Pancreas (tissue), 10 donors: ENCODE results near the gene SHQ1. TPM values are rescaled to one million over a fixed set of nuclear protein-coding genes. Genes with fewer than 3 reads are reported as not detected.

Experiments
- ATAC-seq, 4 donors: fragments of 200-7000 bp; cut with Tn5 transposase; one replicate each; pipeline versions ENCODE4 v1.8.0 to v1.9.1; 2020; ENCODE audit warnings: mild to moderate bottlenecking in 4 of 4, moderate library complexity in 4 of 4
- DNase-seq, 6 donors: peaks; one replicate each; pipeline ENCODE4 v3.0.0-alpha.2; 2020
- FAIRE-seq: peaks from 2 replicates; lab custom pipeline; 2012; peaks lifted over from hg19 to GRCh38; lab: Jason Lieb, UNC
- H3K27ac ChIP-seq, 4 donors: fragments of 200-600 bp; sonication (generic); 1 replicate in 3 of 4; 2 replicates in 1 of 4; pipeline versions ENCODE4 v1.5.0 to v1.8.0; 2020
- H3K27me3 ChIP-seq, 4 donors: fragments of 200-600 bp; one replicate each; pipeline ENCODE4 v1.8.0; 2021
- H3K36me3 ChIP-seq, 3 donors: fragments of 200-600 bp; sonication (generic) in 1 of 3; one replicate each; pipeline versions ENCODE4 v1.5.0 to v1.8.0; 2020 to 2021
- H3K4me1 ChIP-seq, 3 donors: fragments of 200-600 bp; one replicate each; pipeline ENCODE4 v1.8.0; 2021
- H3K4me3 ChIP-seq, 4 donors: fragments of 200-600 bp; sonication (generic) in 2 of 4; one replicate each; pipeline versions ENCODE4 v1.5.0 to v1.8.0; 2020 to 2021
- H3K9me3 ChIP-seq, 4 donors: fragments of 200-600 bp; one replicate each; pipeline ENCODE4 v1.8.0; 2021
- WGBS, 2 donors: extraction: QIAGEN DNeasy Blood & Tissue Kit; methylation state at CpG; one replicate each; pipeline ENCODE4 v1.1.7; 2013; 5-methylcytosine and 5-hydroxymethylcytosine counted together
- intact Hi-C, 3 donors: fragments of 100-400 bp; cut with DNase I; formaldehyde crosslinking; loops; one replicate each; pipeline versions ENCODE4 v1.11.1 to v1.14.2; 2022
- polyA plus RNA-seq, 2 donors: library from polyadenylated mRNA; stranded (reverse); fragments of 200-250 nt; gene quantifications; one replicate each; pipeline ENCODE4 v1.2.3, GENCODE V29; 2013
- total RNA-seq, 6 donors: library from RNA; stranded (reverse); fragmentation: NEBNext Ultra II Directional in 4 of 6; extraction: Animal tissue kit (Norgen Biotek cat#: 25700) in 4 of 6; gene quantifications; one replicate each; pipeline versions ENCODE4 v1.2.1 to v1.2.4, GENCODE V29; 2021 to 2023
- TF ChIP-seq, protein P1 (sequence below), 4 donors: fragments of 200-600 bp; sonication (generic) in 3 of 4; IDR thresholded peaks; one replicate each; pipeline versions ENCODE4 v1.5.0 to v1.8.0; 2021; ENCODE audit warnings: antibody characterized with exemption in 4 of 4
- donor health status: healthy with polysubstance abuse.
- donor health status: DM: no; HTN: no; CAD: no; lungs with moderate emphysema.
- donor health status: DM: no; HTN: no; CAD: no.
- donor health status: control.
- donor health status: control.
- donor health status: Bipolar disorder and iron deficiency.
- donor health status: DM: yes; HTN: yes; CAD: no.
- donor health status: DM: no; HTN: no; CAD: no.
- donor health status: DM: no; HTN: no; CAD: no.
- donor health status: DM: yes; HTN: yes; CAD: no.

The SHQ1 gene
- total RNA-seq (10 to 100 TPM in 2 of 6 donors, 1 to 10 TPM in 4; 5.5 to 13.4 (median 8.9) TPM), polyA plus RNA-seq (1 to 10 TPM; 4.1 to 7.1 TPM)

DNA sequence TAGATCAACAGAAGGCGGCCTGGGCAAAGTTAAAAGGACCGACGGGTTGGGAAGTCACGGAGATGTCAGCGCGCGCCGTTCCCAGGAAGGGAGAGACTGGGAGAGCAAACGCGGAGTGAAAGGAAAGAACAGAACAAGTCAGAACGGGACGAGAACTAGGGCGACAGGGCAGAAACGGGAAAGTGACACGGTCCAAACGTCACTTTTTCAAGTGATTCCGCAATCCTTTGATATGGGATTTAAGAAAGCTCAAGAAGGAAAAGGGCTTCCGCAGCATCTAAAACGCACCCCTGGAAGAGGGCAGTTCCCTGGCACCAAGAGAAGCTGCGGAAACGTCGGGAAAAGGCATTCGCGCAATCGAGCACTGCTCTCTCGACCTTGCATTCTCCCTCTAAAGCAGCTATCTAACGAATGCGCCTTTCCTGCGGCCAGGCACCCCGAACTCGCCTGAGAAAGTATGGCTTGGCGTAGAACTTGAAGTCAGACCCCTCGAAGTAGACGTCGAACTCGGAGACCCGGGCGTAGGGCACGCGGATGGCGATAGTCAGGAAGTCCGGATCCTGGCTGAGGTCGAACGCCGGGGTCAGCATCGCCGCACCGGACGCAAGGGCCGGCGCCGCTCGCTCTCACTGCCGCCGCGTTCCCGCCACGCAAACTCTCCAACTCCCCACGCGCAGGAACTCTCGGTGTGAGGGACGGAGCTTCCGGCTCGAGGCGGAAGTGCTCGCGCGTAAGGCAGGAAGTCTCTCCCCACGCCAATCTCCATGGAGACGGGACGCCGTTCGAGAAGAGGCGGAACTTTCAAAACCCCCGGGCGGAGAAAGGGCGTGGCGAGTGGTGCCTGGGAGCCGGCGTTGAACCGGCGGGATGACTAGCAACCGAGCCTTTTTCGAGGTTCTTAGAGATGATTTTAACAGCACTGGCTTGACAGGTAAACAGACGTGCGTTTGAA lies at the start of gene SHQ1:
Gene SHQ1, minus strand, starts transcription at position 695 of the 952 bp plus-strand sequence. Its CDS starts 105 bp downstream, at position 590.
- FAIRE-seq = peak; percentile 57
- peak; percentile 98 to 99 (median 99) for ATAC-seq
- H3K36me3 ChIP-seq = no peaks in the 10 kb centered on the region
- H3K9me3 ChIP-seq = no peaks in the 10 kb centered on the region
- H3K4me1 ChIP-seq = peaks cover 6 to 14% (median 11%) of the 10 kb centered on the region in 3 donors
- no peaks in the 10 kb centered on the region for H3K27me3 ChIP-seq
- H3K4me3 ChIP-seq = peak within 1 kb of the TSS; percentile 75 to 86 (median 80)
- WGBS, 2 donors = 0% methylated on average over 85 to 86 of the region's 86 CpGs
- H3K27ac ChIP-seq = peak within 1 kb of the TSS in 3 of 4 donors; percentile 48 to 57 (median 56)
- TF ChIP-seq, protein P1, sequence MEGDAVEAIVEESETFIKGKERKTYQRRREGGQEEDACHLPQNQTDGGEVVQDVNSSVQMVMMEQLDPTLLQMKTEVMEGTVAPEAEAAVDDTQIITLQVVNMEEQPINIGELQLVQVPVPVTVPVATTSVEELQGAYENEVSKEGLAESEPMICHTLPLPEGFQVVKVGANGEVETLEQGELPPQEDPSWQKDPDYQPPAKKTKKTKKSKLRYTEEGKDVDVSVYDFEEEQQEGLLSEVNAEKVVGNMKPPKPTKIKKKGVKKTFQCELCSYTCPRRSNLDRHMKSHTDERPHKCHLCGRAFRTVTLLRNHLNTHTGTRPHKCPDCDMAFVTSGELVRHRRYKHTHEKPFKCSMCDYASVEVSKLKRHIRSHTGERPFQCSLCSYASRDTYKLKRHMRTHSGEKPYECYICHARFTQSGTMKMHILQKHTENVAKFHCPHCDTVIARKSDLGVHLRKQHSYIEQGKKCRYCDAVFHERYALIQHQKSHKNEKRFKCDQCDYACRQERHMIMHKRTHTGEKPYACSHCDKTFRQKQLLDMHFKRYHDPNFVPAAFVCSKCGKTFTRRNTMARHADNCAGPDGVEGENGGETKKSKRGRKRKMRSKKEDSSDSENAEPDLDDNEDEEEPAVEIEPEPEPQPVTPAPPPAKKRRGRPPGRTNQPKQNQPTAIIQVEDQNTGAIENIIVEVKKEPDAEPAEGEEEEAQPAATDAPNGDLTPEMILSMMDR (IDR thresholded peaks at IDR 0.05) = no peak
- intact Hi-C loops = no loop called here
- DNase-seq = peak; percentile 90 to 96 (median 94)

DNA sequence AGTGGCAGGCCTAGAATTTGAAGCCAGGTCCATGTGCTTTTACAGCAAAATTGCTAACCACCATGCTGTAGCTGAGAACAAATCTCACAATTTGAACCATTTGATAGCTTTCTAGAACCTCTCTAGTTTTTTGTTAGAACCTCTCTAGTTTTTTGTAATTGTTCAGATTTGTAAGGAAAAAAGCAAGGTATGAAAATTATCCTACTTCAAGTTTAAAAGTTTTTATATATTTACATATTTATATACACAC lies 49.4 kb upstream of the SHQ1 start:
- Histone ChIP-seq H3K9me3 (no peaks in the 10 kb centered on the region), H3K4me1 (no peaks in the 10 kb centered on the region), H3K27me3 (no peaks in the 10 kb centered on the region), H3K4me3 (no peak overlapping the region), H3K27ac (no peak overlapping the region), H3K36me3 (no peaks in the 10 kb centered on the region)
- TF ChIP-seq, protein P1 (IDR thresholded peaks at IDR 0.05) = no peak
- peak; percentile 51 for FAIRE-seq
- ATAC-seq = no peak
- no peak for DNase-seq
- intact Hi-C loops = no loop called here

DNA sequence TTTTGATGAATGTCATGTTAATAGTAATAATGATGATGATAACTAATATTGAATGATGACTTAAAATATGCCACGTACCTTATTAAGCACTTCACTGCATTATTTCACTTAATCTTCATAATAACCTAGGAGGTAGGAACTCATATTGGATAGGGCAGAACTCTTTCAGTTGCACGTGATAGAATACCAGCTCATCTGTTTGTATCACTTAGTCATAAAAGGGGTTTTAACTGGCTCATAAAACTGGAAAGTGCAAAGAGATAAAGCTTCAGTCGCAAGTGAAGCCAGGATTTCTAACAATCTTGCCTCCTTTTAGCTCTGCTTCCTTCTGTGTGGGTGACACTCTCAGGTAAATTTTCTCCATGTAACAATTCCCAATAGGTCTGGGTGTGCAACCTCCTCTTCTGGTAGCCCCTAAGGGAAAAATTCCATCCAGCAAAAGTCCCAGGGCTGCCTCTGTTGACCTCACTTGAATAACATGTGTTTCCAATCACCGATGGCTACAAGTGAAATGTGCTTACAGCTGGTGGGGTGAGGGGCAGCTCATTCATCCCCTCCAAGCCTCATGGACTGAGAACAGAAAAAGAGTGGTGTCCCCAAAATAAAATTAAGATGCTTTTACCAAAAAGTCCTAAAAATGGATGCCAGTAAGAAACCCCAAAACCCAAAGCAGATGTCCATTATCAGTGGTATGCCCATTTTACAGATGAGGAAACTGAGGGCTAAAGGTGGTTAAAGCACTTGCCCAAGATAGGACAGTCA lies 48.9 kb upstream of the SHQ1 start:
- FAIRE-seq = no peak
- no peak for ATAC-seq
- TF ChIP-seq, protein P1 (IDR thresholded peaks at IDR 0.05) = no peak
- H3K4me3 ChIP-seq = no peak overlapping the region
- no peak for DNase-seq
- no peaks in the 10 kb centered on the region for H3K9me3 ChIP-seq
- 86 to 87% methylated on average over 4 of the region's 4 CpGs for WGBS, 2 donors
- no peaks in the 10 kb centered on the region for H3K27me3 ChIP-seq
- no peak overlapping the region for H3K27ac ChIP-seq
- intact Hi-C loops = no loop called here
- H3K36me3 ChIP-seq = no peaks in the 10 kb centered on the region
- H3K4me1 ChIP-seq = no peaks in the 10 kb centered on the region

DNA sequence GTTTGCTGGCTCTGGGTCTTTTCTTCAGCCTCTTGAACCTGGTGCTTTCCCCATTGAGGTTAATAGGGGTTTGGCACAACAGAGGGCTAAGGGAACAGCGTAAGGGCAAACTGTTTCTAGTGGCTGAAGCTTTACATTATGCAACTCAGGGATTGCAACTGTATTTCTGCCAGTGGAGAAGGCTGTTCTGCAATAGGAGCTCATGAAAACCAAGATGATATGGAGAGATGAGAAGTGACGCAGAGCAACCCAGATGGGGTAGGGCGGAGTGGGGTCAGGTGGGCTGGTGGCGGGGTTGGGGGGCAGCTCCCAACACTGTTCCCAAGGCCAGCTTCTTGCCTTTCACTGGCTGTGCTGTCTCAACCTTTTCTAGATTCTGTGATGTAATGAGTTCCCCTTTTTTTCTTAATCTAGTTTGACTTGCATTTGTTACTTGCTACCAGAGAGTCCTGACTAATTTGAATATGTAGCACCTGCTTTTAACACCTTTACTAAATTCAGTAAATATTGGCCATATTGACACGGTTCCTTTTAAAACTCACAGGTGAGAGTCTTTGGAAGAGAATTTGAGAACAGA lies 46.8 kb upstream of the SHQ1 start:
- Histone ChIP-seq H3K27ac (no peak overlapping the region), H3K27me3 (no peaks in the 10 kb centered on the region), H3K4me1 (no peaks in the 10 kb centered on the region), H3K9me3 (no peaks in the 10 kb centered on the region), H3K36me3 (no peaks in the 10 kb centered on the region), H3K4me3 (no peak overlapping the region)
- no peak for DNase-seq
- no peak for FAIRE-seq
- TF ChIP-seq, protein P1 (IDR thresholded peaks at IDR 0.05) = no peak
- WGBS, 2 donors = 87 to 92% methylated on average over 5 of the region's 5 CpGs
- intact Hi-C loops = no loop called here
- ATAC-seq = no peak
